SK-N-MC (cell line): ENCODE measurements around the gene TMEM117.

ENCODE experiments used
- DNase-seq: peaks from one replicate; pipeline ENCODE4 v3.0.0-alpha.2; 2011; ENCODE audit warnings: low read depth, low spot score
- H3K27ac ChIP-seq: fragments of 200-600 bp; sonication (generic); 2 replicates; pipeline ENCODE4 v1.5.1; 2016; ENCODE audit warnings: mixed run types
- H3K36me3 ChIP-seq: fragments of 200-600 bp; sonication (generic); 2 replicates; pipeline ENCODE4 v1.6.1; 2017; ENCODE audit warnings: antibody characterized with exemption, low read length, mixed read lengths; ENCODE audit not compliant: insufficient read depth
- H3K4me3 ChIP-seq: fragments of 200-600 bp; sonication (generic); 2 replicates; pipeline ENCODE4 v1.5.1; 2016
- H3K9ac ChIP-seq: fragments of 200-600 bp; sonication (generic); 2 replicates; pipeline ENCODE4 v1.8.0; 2017; ENCODE audit warnings: mixed run types, mixed read lengths; ENCODE audit not compliant: insufficient read length
- H3K9me3 ChIP-seq: fragments of 200-600 bp; sonication (generic); 2 replicates; pipeline ENCODE4 v1.6.1; 2017; ENCODE audit warnings: low read depth, mild to moderate bottlenecking, antibody characterized with exemption, low read length, moderate library complexity, mixed read lengths
- EZH2 ChIP-seq: fragments of 200-600 bp; sonication (generic); IDR thresholded peaks from one replicate; pipeline ENCODE4 v1.6.1; 2017; ENCODE audit warnings: antibody characterized with exemption
- FOXP2 ChIP-seq: optimal IDR thresholded peaks from 2 replicates; pipeline ENCODE3; 2011; ENCODE audit warnings: mild to moderate bottlenecking, moderate library complexity; ENCODE audit not compliant: insufficient read depth; ENCODE audit errors: extremely low read length, control extremely low read depth
- POLR2AphosphoS5 ChIP-seq: IDR thresholded peaks from 2 replicates; pipeline ENCODE4 v1.6.1; 2012; ENCODE audit warnings: mild to moderate bottlenecking, low read depth, low read length, borderline replicate concordance

TMEM117 gene

DNA sequence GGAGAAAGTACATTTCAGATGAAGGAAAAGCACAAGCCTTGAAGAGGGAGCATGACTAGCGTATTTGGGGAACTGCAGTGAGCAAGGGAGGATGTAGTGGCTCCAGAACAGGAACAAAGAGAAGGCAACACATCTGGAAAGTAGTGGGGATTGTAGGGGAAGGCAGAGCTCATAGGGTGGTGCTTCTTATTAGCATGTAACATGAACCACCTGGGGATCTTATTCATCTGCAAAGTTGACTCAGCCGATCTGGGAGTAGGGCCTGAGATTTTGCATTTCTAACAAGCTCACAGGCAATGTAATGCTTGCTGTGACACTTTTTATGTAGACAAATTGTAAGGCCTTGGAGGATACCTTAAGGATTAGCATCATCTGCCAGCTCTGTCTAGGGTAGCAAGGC is 592.9 kb downstream of the TMEM117 start:
- Histone ChIP-seq H3K27ac (no peak overlapping the region), H3K4me3 (no peak overlapping the region), H3K9ac (no peak overlapping the region), H3K36me3 (no peaks in the 10 kb centered on the region), H3K9me3 (no peaks in the 10 kb centered on the region)
- DNase-seq, result no peak
- TF ChIP-seq FOXP2 (no peak), POLR2AphosphoS5 (no peak), EZH2 (no peak)

DNA sequence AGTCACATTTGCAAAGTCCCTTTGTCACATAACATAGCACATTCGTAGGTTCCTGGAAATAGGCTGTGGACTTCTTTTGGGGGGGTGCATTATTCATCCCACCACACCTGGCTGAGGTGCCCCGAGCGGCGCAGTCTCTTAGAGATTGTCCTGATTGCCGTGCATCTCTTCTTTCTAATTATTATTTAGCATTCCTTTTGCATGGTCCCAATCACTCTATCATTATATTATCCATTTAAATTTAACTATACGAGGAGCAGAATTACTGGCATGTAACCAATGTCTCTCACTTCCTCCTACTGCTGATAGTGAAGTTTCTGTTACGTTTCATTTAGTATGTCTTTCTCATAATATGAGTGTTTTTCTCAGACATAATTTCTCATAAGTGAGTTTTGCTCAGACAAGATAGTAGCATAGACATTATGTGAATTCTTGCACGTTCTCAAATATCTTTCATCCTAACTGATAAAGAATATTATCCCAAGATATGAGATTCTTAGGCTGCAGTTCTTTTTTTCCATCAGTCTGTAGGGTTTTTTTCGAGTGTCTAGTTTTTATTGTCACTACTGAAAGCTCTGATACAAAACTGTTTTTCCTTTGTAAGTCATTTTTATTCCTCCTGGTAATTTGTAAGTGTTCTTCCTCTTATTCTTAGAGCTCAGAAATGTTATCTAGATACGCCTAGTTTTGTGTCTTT is 595.9 kb downstream of the TMEM117 start:
- DNase-seq, result no peak

DNA sequence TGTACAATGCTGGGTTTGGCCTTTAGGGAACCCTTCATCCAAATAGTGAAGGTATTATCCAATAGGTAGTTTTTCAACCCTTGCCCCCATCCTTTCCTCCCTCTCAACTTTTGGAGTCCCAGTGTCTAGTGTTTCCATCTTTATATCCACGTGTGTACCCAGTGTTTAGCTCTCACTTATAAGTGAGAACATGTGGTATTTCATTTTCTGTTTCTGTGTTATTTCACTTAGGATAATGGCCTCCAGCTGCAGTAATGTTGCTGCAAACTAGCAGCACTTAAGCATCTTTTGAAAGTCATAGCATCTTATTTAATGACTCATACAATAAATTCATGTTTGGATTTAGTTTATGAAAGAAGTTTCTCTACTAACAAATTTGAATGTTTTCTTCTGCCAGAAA is 597.8 kb downstream of the TMEM117 start:
- no peak overlapping the region for H3K27ac ChIP-seq
- no peak overlapping the region for H3K9ac ChIP-seq
- TF ChIP-seq FOXP2 (no peak), EZH2 (no peak), POLR2AphosphoS5 (no peak)
- H3K36me3 ChIP-seq, result no peaks in the 10 kb centered on the region
- H3K9me3 ChIP-seq, result no peaks in the 10 kb centered on the region
- no peak overlapping the region for H3K4me3 ChIP-seq
- DNase-seq, result no peak

More for the DNA sequence above, 595.9 kb downstream of the TMEM117 start:
- Histone ChIP-seq H3K36me3 (no peaks in the 10 kb centered on the region), H3K9ac (no peak overlapping the region), H3K9me3 (no peaks in the 10 kb centered on the region), H3K4me3 (no peak overlapping the region), H3K27ac (no peak overlapping the region)
- TF ChIP-seq EZH2 (no peak), POLR2AphosphoS5 (no peak), FOXP2 (no peak)

- no peak overlapping the region for H3K4me3 ChIP-seq
- TF ChIP-seq POLR2AphosphoS5 (no peak), EZH2 (no peak), FOXP2 (no peak)
- no peak overlapping the region for H3K27ac ChIP-seq
Observed at GRCh38 chr12:44436756-44437155, 600.9 kb downstream of the TMEM117 start.

More at GRCh38 chr12:44436756-44437155, 600.9 kb downstream of the TMEM117 start:
- Histone ChIP-seq H3K9me3 (no peaks in the 10 kb centered on the region), H3K9ac (no peak overlapping the region), H3K36me3 (no peaks in the 10 kb centered on the region)
- DNase-seq, result no peak
